HepG2 (cell line): Measurements from ENCODE around the gene MAN2A2. TPM values are rescaled to one million over a fixed set of nuclear protein-coding genes. Genes with fewer than 3 reads are reported as not detected.

Source experiments
- BCL3 ChIP-seq: sonication (generic); formaldehyde crosslinking; IDR thresholded peaks from 2 replicates; pipeline ENCODE4 v1.5.1; 2020; ENCODE audit warnings: mild to moderate bottlenecking, missing genetic modification reagents, moderate library complexity
- CAMTA2 ChIP-seq: sonication (generic); formaldehyde crosslinking; IDR thresholded peaks from 2 replicates; pipeline ENCODE4 v1.4.0; 2020; ENCODE audit warnings: mild to moderate bottlenecking, missing genetic modification reagents, borderline replicate concordance
- EZH2 ChIP-seq: conservative IDR thresholded peaks from 2 replicates; pipeline ENCODE4 v1.6.1; 2012; ENCODE audit warnings: mild to moderate bottlenecking, low read depth, low read length, moderate library complexity
- KLF9 ChIP-seq: IDR thresholded peaks from 2 replicates; pipeline ENCODE4 v1.6.1; 2016; ENCODE audit warnings: low read depth
- MXD1 ChIP-seq: sonication (generic); formaldehyde crosslinking; IDR thresholded peaks from 2 replicates; pipeline ENCODE4 v1.4.0; 2020; ENCODE audit warnings: mild to moderate bottlenecking, missing genetic modification reagents
- NFRKB ChIP-seq: fragments of 450-650 bp; IDR thresholded peaks from 2 replicates; pipeline ENCODE4 v1.6.1; 2017
- PHF21A ChIP-seq: sonication (generic); formaldehyde crosslinking; IDR thresholded peaks from 2 replicates; pipeline ENCODE4 v1.5.0; 2020; ENCODE audit warnings: mild to moderate bottlenecking, missing genetic modification reagents
- POLR2A ChIP-seq, 2 experiments: IDR thresholded peaks; 2 replicates each; pipeline ENCODE4 v1.6.1; 2011; ENCODE audit warnings: low read depth in 2 of 2, low read length in 2 of 2, mild to moderate bottlenecking in 1 of 2, moderate library complexity in 1 of 2; ENCODE audit not compliant: insufficient read depth in 1 of 2
- SCMH1 ChIP-seq: sonication (generic); formaldehyde crosslinking; IDR thresholded peaks from 2 replicates; pipeline ENCODE4 v1.9.0; 2021; ENCODE audit warnings: missing genetic modification reagents, mild to moderate bottlenecking, borderline replicate concordance
- TGIF2 ChIP-seq: IDR thresholded peaks from 2 replicates; pipeline ENCODE4 v1.6.1; 2016; ENCODE audit warnings: control low read depth, missing compliant biosample characterization
- THAP8 ChIP-seq: sonication (generic); formaldehyde crosslinking; IDR thresholded peaks from 2 replicates; pipeline ENCODE4 v1.5.1; 2020; ENCODE audit warnings: missing genetic modification reagents, mild to moderate bottlenecking, borderline replicate concordance
- ZHX2 ChIP-seq, 2 experiments: sonication (generic) in 1 of 2; formaldehyde crosslinking in 1 of 2; IDR thresholded peaks; 2 replicates each; pipeline versions ENCODE4 v1.6.1 to v1.9.0; 2014 to 2022; ENCODE audit warnings: antibody characterized with exemption in 1 of 2, borderline replicate concordance in 1 of 2, inconsistent platforms in 1 of 2, low read depth in 1 of 2, missing genetic modification reagents in 1 of 2
- ZNF12 ChIP-seq: sonication (generic); formaldehyde crosslinking; IDR thresholded peaks from 2 replicates; pipeline ENCODE4 v1.5.0; 2020; ENCODE audit warnings: missing genetic modification reagents
- ZNF3 ChIP-seq: IDR thresholded peaks from 2 replicates; pipeline ENCODE4 v1.7.0; 2017; ENCODE audit warnings: inconsistent platforms
- ZNF430 ChIP-seq: sonication (generic); formaldehyde crosslinking; IDR thresholded peaks from 2 replicates; pipeline ENCODE4 v1.9.0; 2021; ENCODE audit warnings: mild to moderate bottlenecking, missing genetic modification reagents
- ZNF576 ChIP-seq: sonication (generic); formaldehyde crosslinking; IDR thresholded peaks from 2 replicates; pipeline ENCODE4 v1.4.0; 2020; ENCODE audit warnings: mild to moderate bottlenecking, missing genetic modification reagents
- ZNF660 ChIP-seq: sonication (generic); formaldehyde crosslinking; IDR thresholded peaks from 2 replicates; pipeline ENCODE4 v1.5.1; 2020; ENCODE audit warnings: mild to moderate bottlenecking, low read depth, missing genetic modification reagents, borderline replicate concordance
- ZNF83 ChIP-seq: sonication (generic); formaldehyde crosslinking; IDR thresholded peaks from 2 replicates; pipeline ENCODE4 v1.4.0; 2020; ENCODE audit warnings: missing genetic modification reagents, mild to moderate bottlenecking, borderline replicate concordance
- ZXDC ChIP-seq: sonication (generic); formaldehyde crosslinking; IDR thresholded peaks from 2 replicates; pipeline ENCODE4 v1.5.0; 2020; ENCODE audit warnings: mild to moderate bottlenecking, missing genetic modification reagents
- polyA plus RNA-seq, 8 experiments: library from polyadenylated mRNA; depleted of rRNA in 3 of 8; stranded (reverse) in 7 of 8; unstranded in 1 of 8; fragments of >200 nt; fragmentation: Illumina TruSeq in 4 of 8; extraction: Trizol in 4 of 8; gene quantifications; 2 replicates each; pipeline versions ENCODE4 v1.2.1 to v1.2.3, GENCODE V29; 2011 to 2016; ENCODE audit warnings: low read depth in 4 of 8, missing spikeins in 1 of 8, mixed read lengths in 1 of 8; ENCODE audit not compliant: insufficient read depth in 1 of 8
- total RNA-seq, 5 experiments: library from RNA; depleted of rRNA; stranded (reverse); fragments of >200 nt; fragmentation: Illumina TruSeq; extraction: Trizol; gene quantifications; 2 replicates each; pipeline ENCODE4 v1.2.3, GENCODE V29; 2016; ENCODE audit warnings: low read depth in 1 of 5

The MAN2A2 gene
- total and polyA plus RNA-seq, 2 of the 13 experiments (the other 11 are each of a cell fraction or from before 2014, with no cell fraction given): 17.5 to 51.5 TPM

GRCh38 chr15:90873998-90874605, 29.0 kb upstream of the MAN2A2 start (continued):
- TF ChIP-seq ZNF576 (CRISPR knock-in tag): no peak
- TF ChIP-seq ZNF660 (CRISPR knock-in tag): no peak
- peak; percentile 96 for TF ChIP-seq BCL3 (CRISPR knock-in tag)
- peak; percentile 84; the same call in 1 of the 2 replicates for TF ChIP-seq ZNF430 (CRISPR knock-in tag)
- no peak for TF ChIP-seq CAMTA2 (CRISPR knock-in tag)
- peak; percentile 80; the same call in 1 of the 2 replicates for TF ChIP-seq ZNF12 (CRISPR knock-in tag)
- peak; percentile 91 for TF ChIP-seq TGIF2 (CRISPR knock-in tag)
- no peak for TF ChIP-seq MXD1 (CRISPR knock-in tag)
- TF ChIP-seq POLR2A (IDR thresholded peaks at IDR 0.05; ENCODE audit: insufficient read depth in 1 of 2, low read depth in 2 of 2, low read length in 2 of 2): no peak
- no peak for TF ChIP-seq ZNF3 (CRISPR knock-in tag)
- TF ChIP-seq THAP8 (CRISPR knock-in tag): no peak
- TF ChIP-seq SCMH1 (CRISPR knock-in tag): no peak
- TF ChIP-seq EZH2: no peak
- TF ChIP-seq KLF9 (CRISPR knock-in tag): peak; percentile 91; the same call in 1 of the 2 replicates
- peak; percentile 57; the same call in 1 of the 2 replicates for TF ChIP-seq ZHX2 (IDR thresholded peaks at IDR 0.05; ENCODE audit: low read depth)
- TF ChIP-seq ZHX2 (CRISPR knock-in tag; IDR thresholded peaks at IDR 0.05; ENCODE audit: borderline replicate concordance): no peak
- TF ChIP-seq PHF21A (CRISPR knock-in tag): peak; percentile 99
- TF ChIP-seq ZXDC: peak; percentile 83; the same call in 1 of the 2 replicates
- no peak for TF ChIP-seq NFRKB
- TF ChIP-seq ZNF83 (CRISPR knock-in tag): no peak
